Cardiac fibroblast (primary cell): ENCODE data around the gene JPT1.
"Not testable (repeated sequence)": the region's sequence is repeated elsewhere in the genome, so short reads cannot be mapped to it uniquely, and the experiment has no call there.

ENCODE experiments used
- DNase-seq, 2 donors: peaks; one replicate each; pipeline versions ENCODE4 v3.0.0 to v3.0.0-alpha.2; 2010; ENCODE audit warnings: low read depth in 2 of 2
- H3K4me3 ChIP-seq, 2 donors: replicated peaks in 1 of 2; 1 replicate in 1 of 2; 2 replicates in 1 of 2; pipeline ENCODE4 v1.5.1; 2011; ENCODE audit warnings: low read depth in 2 of 2, low read length in 2 of 2, mild to moderate bottlenecking in 2 of 2, moderate library complexity in 1 of 2
- TF ChIP-seq, protein P1 (sequence below): IDR thresholded peaks from one replicate; pipeline ENCODE4 v1.5.1; 2011; ENCODE audit warnings: low read depth, mild to moderate bottlenecking, low read length, inconsistent platforms

The JPT1 gene

DNA sequence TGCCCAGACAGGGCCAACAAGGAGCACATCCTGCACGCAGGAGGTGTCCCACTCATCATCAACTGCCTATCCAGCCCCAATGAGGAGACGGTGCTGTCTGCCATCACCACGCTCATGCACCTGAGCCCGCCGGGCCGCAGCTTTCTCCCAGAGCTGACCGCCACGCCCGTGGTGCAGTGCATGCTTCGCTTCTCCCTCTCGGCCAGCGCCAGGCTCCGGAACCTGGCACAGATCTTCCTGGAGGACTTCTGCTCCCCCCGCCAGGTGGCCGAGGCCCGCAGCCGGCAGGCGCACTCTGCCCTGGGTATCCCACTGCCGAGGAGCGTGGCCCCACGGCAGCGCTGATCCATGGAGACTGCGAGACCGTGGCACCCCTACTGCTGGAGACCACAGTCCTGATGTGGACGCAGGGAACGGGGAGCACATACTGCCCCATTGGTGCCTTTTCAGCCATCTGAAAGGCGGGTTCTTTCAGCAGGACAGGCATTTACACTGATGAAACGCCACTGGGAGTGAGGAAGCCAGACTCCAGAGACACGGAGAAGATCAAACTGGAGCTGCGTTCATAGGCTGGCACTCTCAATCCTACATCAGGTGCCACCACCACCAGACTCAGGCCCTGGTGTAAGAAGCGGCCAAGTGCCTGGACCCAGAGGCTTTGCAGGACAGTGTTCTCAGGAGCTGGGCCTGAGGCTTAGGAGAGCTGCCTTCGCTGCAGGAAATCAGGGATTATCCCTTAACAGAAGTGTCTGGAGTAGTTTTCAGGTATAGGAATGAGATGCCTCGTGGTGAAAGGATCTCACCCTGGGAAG is 25.4 kb downstream of the JPT1 start:
- no peak overlapping the region for H3K4me3 ChIP-seq
- TF ChIP-seq, protein P1, sequence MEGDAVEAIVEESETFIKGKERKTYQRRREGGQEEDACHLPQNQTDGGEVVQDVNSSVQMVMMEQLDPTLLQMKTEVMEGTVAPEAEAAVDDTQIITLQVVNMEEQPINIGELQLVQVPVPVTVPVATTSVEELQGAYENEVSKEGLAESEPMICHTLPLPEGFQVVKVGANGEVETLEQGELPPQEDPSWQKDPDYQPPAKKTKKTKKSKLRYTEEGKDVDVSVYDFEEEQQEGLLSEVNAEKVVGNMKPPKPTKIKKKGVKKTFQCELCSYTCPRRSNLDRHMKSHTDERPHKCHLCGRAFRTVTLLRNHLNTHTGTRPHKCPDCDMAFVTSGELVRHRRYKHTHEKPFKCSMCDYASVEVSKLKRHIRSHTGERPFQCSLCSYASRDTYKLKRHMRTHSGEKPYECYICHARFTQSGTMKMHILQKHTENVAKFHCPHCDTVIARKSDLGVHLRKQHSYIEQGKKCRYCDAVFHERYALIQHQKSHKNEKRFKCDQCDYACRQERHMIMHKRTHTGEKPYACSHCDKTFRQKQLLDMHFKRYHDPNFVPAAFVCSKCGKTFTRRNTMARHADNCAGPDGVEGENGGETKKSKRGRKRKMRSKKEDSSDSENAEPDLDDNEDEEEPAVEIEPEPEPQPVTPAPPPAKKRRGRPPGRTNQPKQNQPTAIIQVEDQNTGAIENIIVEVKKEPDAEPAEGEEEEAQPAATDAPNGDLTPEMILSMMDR, result no peak
- DNase-seq, result no peak

DNA sequence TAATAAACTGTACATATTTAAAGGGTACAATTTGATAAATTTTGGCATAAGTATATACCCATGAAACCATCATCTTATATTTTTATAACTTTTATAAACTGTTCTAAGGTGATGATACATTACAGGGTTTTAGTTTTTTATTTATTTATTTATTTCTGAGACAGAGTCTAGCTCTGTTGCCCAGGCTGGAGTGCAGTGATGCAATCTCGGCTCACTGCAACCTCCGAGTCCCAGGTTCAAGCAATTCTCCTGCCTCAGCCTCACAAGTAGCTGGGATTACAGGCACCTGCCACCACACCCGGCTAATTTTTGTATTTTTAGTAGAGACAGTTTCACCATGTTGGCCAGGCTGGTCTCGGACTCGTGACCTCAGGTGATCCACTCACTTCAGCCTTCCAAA is 26.4 kb downstream of the JPT1 start:
- H3K4me3 ChIP-seq, DNase-seq: not testable (repeated sequence)

GRCh38 chr17:75126954-75127353 is 27.4 kb downstream of the JPT1 start:
- DNase-seq, result no peak
- TF ChIP-seq, protein P1, result no peak
- no peak overlapping the region for H3K4me3 ChIP-seq

DNA sequence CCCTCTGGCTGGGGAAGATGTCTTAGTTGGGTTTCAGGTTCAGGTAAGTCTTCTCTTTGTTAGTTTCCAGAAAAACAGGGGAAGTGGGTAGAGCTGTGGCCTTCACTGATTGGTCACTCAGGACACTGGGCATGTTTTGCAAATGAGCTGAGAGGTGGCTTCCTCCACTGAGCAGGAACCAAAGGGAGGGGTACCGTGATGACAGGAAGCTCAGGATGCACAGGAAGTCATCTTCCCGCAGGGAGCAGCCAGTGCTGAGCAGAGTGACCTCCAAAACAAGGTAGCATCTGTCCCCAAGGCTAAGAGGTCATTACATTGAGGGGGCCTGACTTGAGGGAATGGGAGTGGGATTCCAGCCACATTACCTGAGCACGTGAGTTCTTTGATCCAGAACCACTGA is 28.3 kb downstream of the JPT1 start:
- no peak for DNase-seq
- H3K4me3 ChIP-seq, result no peak overlapping the region
- TF ChIP-seq, protein P1, result no peak

DNA sequence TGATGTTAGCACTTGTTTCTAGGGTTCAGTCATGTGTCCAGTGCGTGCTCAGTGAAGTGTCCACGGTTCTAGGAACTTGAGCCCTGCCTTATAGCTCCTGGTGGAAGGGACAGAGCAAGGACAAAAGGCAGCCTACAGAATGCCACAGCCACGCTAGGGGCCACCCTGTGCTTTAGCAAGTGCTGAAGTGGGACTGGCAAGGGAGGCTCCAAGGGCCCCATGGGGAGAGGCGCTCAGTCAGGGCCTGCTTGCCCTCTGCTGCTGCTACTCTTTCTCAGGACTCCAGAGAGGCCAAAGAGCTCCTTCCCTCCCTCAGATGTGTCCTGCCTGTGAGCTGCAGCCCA is 29.5 kb downstream of the JPT1 start:
- TF ChIP-seq, protein P1, result no peak
- no peak overlapping the region for H3K4me3 ChIP-seq
- no peak for DNase-seq

DNA sequence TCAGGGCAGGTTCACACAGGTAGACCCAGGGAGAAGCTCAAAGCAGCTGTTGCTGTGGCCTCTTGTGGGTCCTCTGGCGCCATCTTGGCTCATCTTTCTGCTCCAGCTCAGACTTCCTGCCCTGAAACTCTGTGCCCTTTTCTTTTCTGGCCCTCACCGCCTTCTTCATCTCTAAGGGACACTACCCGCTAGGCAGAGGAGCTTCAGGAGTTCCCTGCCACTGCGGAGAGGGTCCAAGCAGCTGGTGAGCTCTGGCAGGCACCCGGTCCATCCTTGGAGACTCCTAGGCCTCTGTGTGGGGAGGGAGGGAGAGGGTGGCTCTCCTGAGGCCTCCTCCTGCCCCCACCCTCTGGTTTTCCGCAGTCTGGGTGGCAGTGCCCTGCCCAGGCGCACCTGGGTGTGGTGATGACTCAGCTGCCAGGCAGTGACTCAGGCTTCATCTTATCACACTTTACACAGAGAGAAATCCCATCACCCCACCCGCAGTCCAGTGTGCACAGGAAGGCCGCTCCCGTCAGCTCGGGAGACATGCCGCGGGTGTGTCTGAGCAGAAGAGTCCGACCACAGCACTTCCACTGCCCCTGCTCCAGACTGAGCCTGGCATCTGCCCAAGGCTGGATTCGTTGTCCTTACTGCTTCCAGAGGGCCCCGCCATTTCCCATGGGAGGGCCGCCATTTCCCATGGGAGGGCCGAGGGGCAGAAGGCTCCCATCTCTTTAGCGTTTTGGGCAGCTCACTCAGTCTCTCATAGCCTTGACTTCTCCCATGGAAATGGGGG is 30.1 kb downstream of the JPT1 start:
- no peak overlapping the region for H3K4me3 ChIP-seq
- TF ChIP-seq, protein P1, result no peak
- peak; percentile 61 to 82 for DNase-seq

GRCh38 chr17:75118307-75118706 is 36.0 kb downstream of the JPT1 start:
- H3K4me3 ChIP-seq, result no peak overlapping the region
- TF ChIP-seq, protein P1, result no peak
- no peak for DNase-seq
